ENCODE results near the gene EDC4. TPM values are rescaled to one million over a fixed set of nuclear protein-coding genes. Genes with fewer than 3 reads are reported as not detected.
A peak's percentile ranks its signal among the peaks of the same experiment; 100 is the strongest.

The EDC4 gene
- total and polyA plus RNA-seq, 2 of the 13 experiments (the other 11 are each of a cell fraction or from before 2014, with no cell fraction given): 51.4 to 59.1 TPM

- TF ChIP-seq ARHGAP35 (CRISPR knock-in tag; IDR thresholded peaks at IDR 0.05; ENCODE audit: borderline replicate concordance): no peak
- TF ChIP-seq TRIM24 (CRISPR knock-in tag; IDR thresholded peaks at IDR 0.05): no peak
- TF ChIP-seq ZNF230 (CRISPR knock-in tag; IDR thresholded peaks at IDR 0.05): no peak
- TF ChIP-seq ZNF780A (CRISPR knock-in tag; IDR thresholded peaks at IDR 0.05): no peak
- TF ChIP-seq ZNF430 (CRISPR knock-in tag; IDR thresholded peaks at IDR 0.05): no peak
- no peak for TF ChIP-seq KDM5A (IDR thresholded peaks at IDR 0.05; ENCODE audit: borderline replicate concordance, low read length)
Measured at GRCh38 chr16:67828651-67829050, 44.2 kb upstream of the EDC4 start (continued).

GRCh38 chr16:67833030-67833414 lies 39.8 kb upstream of the EDC4 start:
- Histone ChIP-seq H3K9ac (ENCODE audit: insufficient read depth, low read depth, low read length) (peak overlapping the region; percentile 92), H3K27me3 (ENCODE audit: control insufficient read depth in 1 of 2, insufficient read depth in 2 of 2, low read length in 2 of 2) (no peaks in the 10 kb centered on the region; a peak in 1 of 5 replicates), H4K20me1 (ENCODE audit: insufficient read depth, low read length) (no peaks in the 10 kb centered on the region), H3K4me2 (ENCODE audit: low read depth, low read length) (peak overlapping the region; percentile 99), H3K27ac (ENCODE audit: extremely low read length, insufficient read depth, low read length) (peak overlapping the region; percentile 59), H3K9me3 (ENCODE audit: low read length) (no peaks in the 10 kb centered on the region), H3K4me1 (ENCODE audit: insufficient read depth, low read length) (peaks cover 31% of the 10 kb centered on the region), H3K79me2 (ENCODE audit: insufficient read depth, low read length) (peaks cover 16% of the 10 kb centered on the region), H2AFZ (ENCODE audit: low read length) (no peak overlapping the region), H3K4me3 (replicated peaks in 1 of 3; ENCODE audit: insufficient read depth in 1 of 3, low read depth in 2 of 3, low read length in 3 of 3) (peak overlapping the region; percentile 75 to 91 (median 75)), H3K36me3 (replicated peaks in 1 of 2; ENCODE audit: control insufficient read depth in 1 of 2, insufficient read depth in 2 of 2, low read length in 2 of 2) (peaks cover 19 to 41% of the 10 kb centered on the region in 2 experiments)
- BruUV-seq (replicated peaks): no TSS peak
- no peak for FAIRE-seq
- DNase-seq (ENCODE audit: low spot score): no peak
- CTCF ChIA-PET (ENCODE audit: low intra/inter-chr PET ratio, low total read pairs): interaction anchor here (1.3 kb wide), 1 partner anchor 17 kb away, joined by 3 read pairs; no protein-coding TSS in a partner anchor
- intact Hi-C loops (cut with micrococcal nuclease; ENCODE audit: unreplicated experiment) (no loop called here), in situ Hi-C loops (cut with HindIII; ENCODE audit: extremely low pct_ligation_motif_present, low pct_unique_long_range_greater_than_20kb) (no loop called here)
- ATAC-seq: peak; percentile 15
- 0% methylated on average over 2 of the region's 3 CpGs for WGBS (ENCODE audit: low lambda C conversion rate)
- POLR2A ChIA-PET: interaction anchor here (0.7 to 4.1 kb wide), 10 partner anchors 11 to 252 kb away, joined by 3 to 47 read pairs (median 9); partner anchors contain the start of genes CENPT, NFATC3, NUTF2 and RANBP10
- TF ChIP-seq ZNF841 (CRISPR knock-in tag; IDR thresholded peaks at IDR 0.05; ENCODE audit: borderline replicate concordance) (no peak), ZNF205 (CRISPR knock-in tag; IDR thresholded peaks at IDR 0.05) (no peak), JUNB (CRISPR knock-in tag; IDR thresholded peaks at IDR 0.05; ENCODE audit: borderline replicate concordance) (no peak), GPN1 (CRISPR knock-in tag; IDR thresholded peaks at IDR 0.05; ENCODE audit: borderline replicate concordance) (no peak), ZNF354B (CRISPR knock-in tag; IDR thresholded peaks at IDR 0.05) (no peak), RFX1 (IDR thresholded peaks at IDR 0.05) (no peak), KLF6 (CRISPR knock-in tag; IDR thresholded peaks at IDR 0.05) (no peak), IRX3 (CRISPR knock-in tag; IDR thresholded peaks at IDR 0.05; ENCODE audit: borderline replicate concordance, low read depth) (no peak), PLSCR1 (CRISPR knock-in tag; IDR thresholded peaks at IDR 0.05; ENCODE audit: borderline replicate concordance) (no peak), ELF3 (CRISPR knock-in tag; IDR thresholded peaks at IDR 0.05) (no peak), FIP1L1 (IDR thresholded peaks at IDR 0.05; ENCODE audit: borderline replicate concordance, insufficient read depth, low read depth, low read length) (no peak), ARID4A (CRISPR knock-in tag; IDR thresholded peaks at IDR 0.05; ENCODE audit: borderline replicate concordance) (no peak), EHMT2 (IDR thresholded peaks at IDR 0.05; ENCODE audit: borderline replicate concordance, low read depth, low read length) (no peak), ZNF775 (CRISPR knock-in tag; IDR thresholded peaks at IDR 0.05; ENCODE audit: borderline replicate concordance) (no peak)
